Thoracic aorta (tissue), 2 donors: ENCODE measurements around the gene PROCA1. TPM values are rescaled to one million over a fixed set of nuclear protein-coding genes. Genes with fewer than 3 reads are reported as not detected.
"Not testable (repeated sequence)": the region's sequence is repeated elsewhere in the genome, so short reads cannot be mapped to it uniquely, and the experiment has no call there.

ENCODE experiments used
- ATAC-seq: fragments of 150-250 bp; one replicate; pipeline ENCODE4 v1.8.0; 2017; ENCODE audit warnings: low read depth; ENCODE audit not compliant: insufficient number of reproducible peaks, low FRiP score
- DNase-seq: peaks from one replicate; pipeline ENCODE4 v3.0.0-alpha.2; 2020; ENCODE audit warnings: low spot score
- H3K27ac ChIP-seq, 2 donors: fragments of 200-600 bp; sonication (generic); 1 replicate in 1 of 2; 2 replicates in 1 of 2; pipeline ENCODE4 v1.5.1; 2016; ENCODE audit warnings: mild to moderate bottlenecking in 2 of 2, moderate library complexity in 2 of 2
- H3K27me3 ChIP-seq: fragments of 200-600 bp; sonication (generic); replicated peaks from 2 replicates; pipeline ENCODE4 v1.6.0; 2016; ENCODE audit warnings: mild to moderate bottlenecking; ENCODE audit not compliant: insufficient read depth
- H3K36me3 ChIP-seq: fragments of 200-600 bp; sonication (generic); one replicate; pipeline ENCODE4 v1.5.1; 2016
- H3K4me1 ChIP-seq, 2 donors: fragments of 200-600 bp; sonication (generic); 1 replicate in 1 of 2; 2 replicates in 1 of 2; pipeline versions ENCODE4 v1.5.1 to v1.6.0; 2016; ENCODE audit warnings: low read depth in 2 of 2, mild to moderate bottlenecking in 1 of 2; ENCODE audit not compliant: control insufficient read depth in 1 of 2
- H3K4me3 ChIP-seq: fragments of 200-600 bp; sonication (generic); 2 replicates; pipeline ENCODE4 v1.5.1; 2016; ENCODE audit warnings: mild to moderate bottlenecking
- H3K9me3 ChIP-seq: fragments of 200-600 bp; sonication (generic); 2 replicates; pipeline ENCODE4 v1.5.1; 2016
- CTCF ChIP-seq: fragments of 200-600 bp; sonication (generic); IDR thresholded peaks from one replicate; pipeline ENCODE4 v1.5.1; 2019; ENCODE audit warnings: antibody characterized with exemption
- total RNA-seq, 2 donors: library from RNA; depleted of rRNA; stranded (reverse); fragments of >200 nt; gene quantifications; one replicate each; pipeline versions ENCODE4 v1.1.0 to v1.2.3, GENCODE V29; 2016

Gene PROCA1
- total RNA-seq, 2 donors from 2014 or later, result 1.1 to 1.8 TPM

GRCh38 chr17:28725660-28726225 lies 14.1 kb upstream of the PROCA1 start:
- peaks cover 29% of the 10 kb centered on the region for H3K36me3 ChIP-seq
- peak overlapping the region; percentile 74 for H3K4me3 ChIP-seq
- peaks cover 30 to 43% of the 10 kb centered on the region in 2 donors for H3K4me1 ChIP-seq
- H3K27me3 ChIP-seq, result no peaks in the 10 kb centered on the region
- H3K27ac ChIP-seq, result peak overlapping the region; percentile 58
- DNase-seq, result no peak
- TF ChIP-seq CTCF, result no peak
- no peaks in the 10 kb centered on the region for H3K9me3 ChIP-seq
- ATAC-seq, result no peak

GRCh38 chr17:28725166-28725659 lies 13.5 kb upstream of the PROCA1 start:
- no peak for TF ChIP-seq CTCF
- peaks cover 29% of the 10 kb centered on the region for H3K36me3 ChIP-seq
- peaks cover 34 to 48% of the 10 kb centered on the region in 2 donors for H3K4me1 ChIP-seq
- DNase-seq, result no peak
- peak overlapping the region; percentile 58 for H3K27ac ChIP-seq
- H3K4me3 ChIP-seq, result peak overlapping the region; percentile 74
- H3K27me3 ChIP-seq, result no peaks in the 10 kb centered on the region
- ATAC-seq, result no peak
- no peaks in the 10 kb centered on the region for H3K9me3 ChIP-seq

- Histone ChIP-seq H3K27ac (no peak overlapping the region), H3K27me3 (no peaks in the 10 kb centered on the region), H3K4me3 (no peak overlapping the region), H3K36me3 (peaks cover 29% of the 10 kb centered on the region), H3K4me1 (peaks cover 34 to 48% of the 10 kb centered on the region in 2 donors), H3K9me3 (no peaks in the 10 kb centered on the region)
- DNase-seq (no peak), ATAC-seq (no peak)
- no peak for TF ChIP-seq CTCF
These were observed 12.9 kb upstream of the PROCA1 start for GRCh38 chr17:28724500-28725165.

- H3K4me1 ChIP-seq, result peaks cover 33 to 50% of the 10 kb centered on the region in 2 donors
- not testable (repeated sequence) for ATAC-seq, H3K27ac ChIP-seq
These were observed 12.3 kb upstream of the PROCA1 start for GRCh38 chr17:28723836-28724499.

GRCh38 chr17:28723159-28723835 lies 11.6 kb upstream of the PROCA1 start:
- Histone ChIP-seq H3K9me3 (no peaks in the 10 kb centered on the region), H3K4me3 (no peak overlapping the region), H3K27me3 (no peaks in the 10 kb centered on the region), H3K36me3 (peaks cover 29% of the 10 kb centered on the region), H3K27ac (no peak overlapping the region), H3K4me1 (peaks cover 40 to 57% of the 10 kb centered on the region in 2 donors)
- no peak for ATAC-seq
- DNase-seq, result no peak
- no peak for TF ChIP-seq CTCF

More at GRCh38 chr17:28723836-28724499, 12.3 kb upstream of the PROCA1 start:
- H3K9me3 ChIP-seq, DNase-seq, H3K4me3 ChIP-seq, H3K27me3 ChIP-seq: not testable (repeated sequence)
- H3K36me3 ChIP-seq, result peaks cover 29% of the 10 kb centered on the region
